Smooth muscle cell of the brain vasculature (primary cell): Measurements from ENCODE around the gene KSR2.

Source experiments
- DNase-seq: peaks from one replicate; pipeline ENCODE4 v3.0.0-alpha.2; 2012; ENCODE audit warnings: low read depth, low spot score

KSR2 gene

GRCh38 chr12:117408161-117408791, 560.5 kb downstream of the KSR2 start:
- no peak for DNase-seq

GRCh38 chr12:117404940-117405339, 563.9 kb downstream of the KSR2 start:
- no peak for DNase-seq

- DNase-seq, result no peak
Measured at GRCh38 chr12:117404203-117404853, 564.5 kb downstream of the KSR2 start.

GRCh38 chr12:117403586-117404139, 565.1 kb downstream of the KSR2 start:
- DNase-seq, result no peak
